ENCODE data around the gene SPO11. TPM values are rescaled to one million over a fixed set of nuclear protein-coding genes. Genes with fewer than 3 reads are reported as not detected.

SPO11 gene
- total RNA-seq, 1 experiment from 2014 or later, result not detected

- DNase-seq (ENCODE audit: unreplicated experiment), result no peak
- peaks cover 70% of the 10 kb centered on the region for H3K36me3 Mint-ChIP-seq (ENCODE audit: insufficient read depth, unreplicated experiment)
- H3K27ac Mint-ChIP-seq (ENCODE audit: low read depth, unreplicated experiment), result no peak overlapping the region
- no peak for TF ChIP-seq CTCF (IDR thresholded peaks at IDR 0.05; ENCODE audit: unreplicated experiment)
- CTCF ChIA-PET, result interaction anchor here (0.6 to 7.1 kb wide), 5 partner anchors 17 to 832 kb away, joined by 3 to 56 read pairs (median 4); no protein-coding TSS in a partner anchor
- H3K4me3 Mint-ChIP-seq (ENCODE audit: unreplicated experiment), result no peak overlapping the region
- H3K9me3 Mint-ChIP-seq (ENCODE audit: unreplicated experiment), result no peaks in the 10 kb centered on the region
- intact Hi-C loops (cut with micrococcal nuclease), result no loop called here
- no peaks in the 10 kb centered on the region for H3K27me3 Mint-ChIP-seq (ENCODE audit: insufficient read depth, unreplicated experiment)
- POLR2A ChIA-PET, result interaction anchor here (0.6 to 0.8 kb wide), 2 partner anchors 16 to 1272 kb away, joined by 3 read pairs; no protein-coding TSS in a partner anchor
- no peaks in the 10 kb centered on the region for H3K4me1 Mint-ChIP-seq (ENCODE audit: insufficient read depth, unreplicated experiment)
- BruUV-seq (replicated peaks), result no TSS peak
Observed at GRCh38 chr20:57378107-57378506, 48.5 kb downstream of the SPO11 start.

GRCh38 chr20:57378646-57379262 is 49.2 kb downstream of the SPO11 start:
- Mint-ChIP-seq H3K9me3 (ENCODE audit: unreplicated experiment) (no peaks in the 10 kb centered on the region), H3K27me3 (ENCODE audit: insufficient read depth, unreplicated experiment) (no peaks in the 10 kb centered on the region), H3K4me3 (ENCODE audit: unreplicated experiment) (no peak overlapping the region), H3K4me1 (ENCODE audit: insufficient read depth, unreplicated experiment) (no peaks in the 10 kb centered on the region), H3K27ac (ENCODE audit: low read depth, unreplicated experiment) (no peak overlapping the region), H3K36me3 (ENCODE audit: insufficient read depth, unreplicated experiment) (peaks cover 69% of the 10 kb centered on the region)
- intact Hi-C loops (cut with micrococcal nuclease), result no loop called here
- CTCF ChIA-PET, result interaction anchor here (0.6 to 7.1 kb wide), 15 partner anchors 9 to 490 kb away, joined by 3 to 56 read pairs (median 4); no protein-coding TSS in a partner anchor
- TF ChIP-seq CTCF (IDR thresholded peaks at IDR 0.05; ENCODE audit: unreplicated experiment), result no peak
- POLR2A ChIA-PET, result interaction anchor here (0.6 to 1.2 kb wide), 3 partner anchors 15 to 1272 kb away, joined by 3 to 4 read pairs (median 3); no protein-coding TSS in a partner anchor
- no peak for DNase-seq (ENCODE audit: unreplicated experiment)
- BruUV-seq (replicated peaks), result no TSS peak

- CTCF ChIA-PET, result interaction anchor here (0.6 to 7.1 kb wide), 15 partner anchors 10 to 1066 kb away, joined by 3 to 56 read pairs (median 5); no protein-coding TSS in a partner anchor
- intact Hi-C loops (cut with micrococcal nuclease), result no loop called here
- POLR2A ChIA-PET, result interaction anchor here (0.9 to 1.2 kb wide), 3 partner anchors 13 to 18 kb away, joined by 3 to 4 read pairs (median 3); no protein-coding TSS in a partner anchor
- DNase-seq (ENCODE audit: unreplicated experiment), result no peak
- Mint-ChIP-seq H3K4me1 (ENCODE audit: insufficient read depth, unreplicated experiment) (no peaks in the 10 kb centered on the region), H3K36me3 (ENCODE audit: insufficient read depth, unreplicated experiment) (peaks cover 64% of the 10 kb centered on the region), H3K27ac (ENCODE audit: low read depth, unreplicated experiment) (no peak overlapping the region), H3K27me3 (ENCODE audit: insufficient read depth, unreplicated experiment) (no peaks in the 10 kb centered on the region), H3K9me3 (ENCODE audit: unreplicated experiment) (no peaks in the 10 kb centered on the region), H3K4me3 (ENCODE audit: unreplicated experiment) (no peak overlapping the region)
- no peak for TF ChIP-seq CTCF (IDR thresholded peaks at IDR 0.05; ENCODE audit: unreplicated experiment)
- no TSS peak for BruUV-seq (replicated peaks)
Observed at GRCh38 chr20:57379263-57379647, 49.7 kb downstream of the SPO11 start.

GRCh38 chr20:57380081-57380750 is 50.6 kb downstream of the SPO11 start:
- Mint-ChIP-seq H3K36me3 (ENCODE audit: insufficient read depth, unreplicated experiment) (peaks cover 55% of the 10 kb centered on the region), H3K27ac (ENCODE audit: low read depth, unreplicated experiment) (no peak overlapping the region), H3K27me3 (ENCODE audit: insufficient read depth, unreplicated experiment) (no peaks in the 10 kb centered on the region), H3K9me3 (ENCODE audit: unreplicated experiment) (no peaks in the 10 kb centered on the region), H3K4me3 (ENCODE audit: unreplicated experiment) (no peak overlapping the region), H3K4me1 (ENCODE audit: insufficient read depth, unreplicated experiment) (no peaks in the 10 kb centered on the region)
- no peak for DNase-seq (ENCODE audit: unreplicated experiment)
- BruUV-seq (replicated peaks), result no TSS peak
- POLR2A ChIA-PET, result interaction anchor here (0.8 to 1.2 kb wide), 3 partner anchors 12 to 24 kb away, joined by 3 to 4 read pairs (median 3); no protein-coding TSS in a partner anchor
- TF ChIP-seq CTCF (IDR thresholded peaks at IDR 0.05; ENCODE audit: unreplicated experiment), result no peak
- intact Hi-C loops (cut with micrococcal nuclease), result loop anchor here (5.0 to 10.0 kb wide), 2 partner anchors 57 to 835 kb away; no protein-coding TSS in a partner anchor
- CTCF ChIA-PET, result interaction anchor here (0.6 to 7.1 kb wide), 15 partner anchors 9 to 1067 kb away, joined by 3 to 56 read pairs (median 7); no protein-coding TSS in a partner anchor
